Left ventricle myocardium superior (tissue), 1 donor: ENCODE data around the gene TBPL1. TPM values are rescaled to one million over a fixed set of nuclear protein-coding genes. Genes with fewer than 3 reads are reported as not detected.
"Not testable (repeated sequence)": the region's sequence is repeated elsewhere in the genome, so short reads cannot be mapped to it uniquely, and the experiment has no call there.

Source experiments
- ATAC-seq: fragments of 200-7000 bp; cut with Tn5 transposase; one replicate; pipeline ENCODE4 v1.9.1; 2020; ENCODE audit warnings: mild to moderate bottlenecking, moderate library complexity
- DNase-seq: peaks from one replicate; pipeline ENCODE4 v3.0.0-alpha.2; 2020
- intact Hi-C: fragments of 100-400 bp; cut with micrococcal nuclease; formaldehyde crosslinking; loops from one replicate; pipeline ENCODE4 v1.11.0; 2022
- long read RNA-seq: library from polyadenylated mRNA; unstranded; transcript quantifications from one replicate; pipeline ENCODE4 v2.0.0, GENCODE V29; 2021
- total RNA-seq: library from RNA; stranded (reverse); fragmentation: NEBNext Ultra II Directional; extraction: Animal tissue kit (Norgen Biotek cat#: 25700); gene quantifications from one replicate; pipeline ENCODE4 v1.2.1, GENCODE V29; 2021
- donor health status: DM: no; HTN: yes; CAD: no; lungs with severe emphysema.

TBPL1 gene
- 14.2 TPM for total RNA-seq
- long read RNA-seq, full-length matches to known transcripts, result 17 of 19 reads
- long read RNA-seq, partial matches to known transcripts, result 0 of 19 reads
- long read RNA-seq, other reads (novel, unspliced or antisense), result 2 of 19 reads

- ATAC-seq (peak; percentile 98), DNase-seq (peak; percentile 95)
- intact Hi-C loops, result no loop called here
Measured at GRCh38 chr6:133952815-133953633, at the start of gene TBPL1. TBPL1 (plus strand) TSS chr6:133953224; CDS start chr6:133980126, 26,902 bp downstream.

- DNase-seq, result no peak
- intact Hi-C loops, result no loop called here
- no peak for ATAC-seq
Measured at GRCh38 chr6:133903855-133904254, 49.2 kb upstream of the TBPL1 start.

- DNase-seq (no peak), ATAC-seq (no peak)
- intact Hi-C loops, result no loop called here
Measured at GRCh38 chr6:133906050-133906449, 47.0 kb upstream of the TBPL1 start.

GRCh38 chr6:133916650-133917151 lies 36.3 kb upstream of the TBPL1 start:
- ATAC-seq, result peak; percentile 93
- intact Hi-C loops, result loop anchor here (5.0 kb wide), 1 partner anchor 349 kb away; no protein-coding TSS in a partner anchor
- peak; percentile 93 for DNase-seq

DNA sequence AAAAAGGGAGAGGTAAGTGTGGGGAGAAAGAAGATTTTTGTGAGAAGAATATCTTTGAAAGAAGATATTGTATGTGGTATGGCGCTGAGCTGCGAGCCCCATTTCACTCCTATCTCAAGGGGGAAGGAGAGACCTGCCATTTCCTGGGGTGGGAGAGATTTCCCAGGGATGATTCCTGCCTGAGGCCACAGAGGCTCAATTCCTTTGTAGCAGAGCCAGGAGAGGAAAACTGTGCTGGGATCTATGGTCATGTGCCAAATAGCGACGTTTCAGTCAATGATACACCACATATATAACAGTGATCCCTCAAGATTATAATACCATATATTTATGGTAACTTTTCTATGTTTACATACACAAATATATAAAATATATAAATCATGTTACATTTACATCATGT lies 35.2 kb upstream of the TBPL1 start:
- ATAC-seq (no peak), DNase-seq (no peak)
- intact Hi-C loops, result loop anchor here (5.0 kb wide), 1 partner anchor 350 kb away; no protein-coding TSS in a partner anchor

DNA sequence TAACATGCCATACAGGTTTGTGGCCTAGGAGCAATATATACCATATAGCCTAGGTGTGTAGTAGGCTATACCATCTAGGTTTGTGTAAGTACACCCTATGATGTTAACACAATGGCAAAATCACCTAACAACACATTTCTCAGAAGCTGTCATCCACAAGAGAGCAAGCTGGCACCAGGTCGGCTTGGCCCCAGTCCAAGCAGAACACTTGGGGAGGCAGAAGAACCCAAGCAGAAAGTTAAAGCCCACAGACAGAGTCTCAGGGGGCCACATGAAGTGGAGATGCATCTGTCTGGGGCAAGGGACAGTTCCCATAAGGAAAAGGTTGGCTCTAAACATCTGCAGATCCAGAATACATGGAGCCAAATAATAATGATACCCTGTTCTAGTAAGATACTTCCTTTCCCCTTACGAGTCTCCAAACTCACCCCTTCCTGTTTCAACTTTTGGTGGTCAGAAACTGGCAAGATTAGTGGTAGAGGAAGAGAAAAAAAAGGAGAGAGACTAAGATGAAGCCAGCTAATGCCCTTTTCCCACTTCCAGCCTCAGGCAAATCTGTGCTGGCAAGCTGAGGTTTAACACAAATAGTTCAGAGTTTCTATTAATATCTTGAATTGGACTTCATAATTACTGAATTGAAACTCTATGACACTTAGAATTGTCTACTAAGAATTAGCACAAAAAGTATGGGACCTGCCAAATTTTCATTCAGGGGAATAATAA lies 34.7 kb upstream of the TBPL1 start:
- DNase-seq (no peak), ATAC-seq (no peak)
- intact Hi-C loops, result loop anchor here (5.0 kb wide), 1 partner anchor 351 kb away; no protein-coding TSS in a partner anchor

GRCh38 chr6:133919362-133919761 lies 33.7 kb upstream of the TBPL1 start:
- DNase-seq (no peak), ATAC-seq (no peak)
- intact Hi-C loops, result loop anchor here (5.0 kb wide), 1 partner anchor 352 kb away; no protein-coding TSS in a partner anchor

DNA sequence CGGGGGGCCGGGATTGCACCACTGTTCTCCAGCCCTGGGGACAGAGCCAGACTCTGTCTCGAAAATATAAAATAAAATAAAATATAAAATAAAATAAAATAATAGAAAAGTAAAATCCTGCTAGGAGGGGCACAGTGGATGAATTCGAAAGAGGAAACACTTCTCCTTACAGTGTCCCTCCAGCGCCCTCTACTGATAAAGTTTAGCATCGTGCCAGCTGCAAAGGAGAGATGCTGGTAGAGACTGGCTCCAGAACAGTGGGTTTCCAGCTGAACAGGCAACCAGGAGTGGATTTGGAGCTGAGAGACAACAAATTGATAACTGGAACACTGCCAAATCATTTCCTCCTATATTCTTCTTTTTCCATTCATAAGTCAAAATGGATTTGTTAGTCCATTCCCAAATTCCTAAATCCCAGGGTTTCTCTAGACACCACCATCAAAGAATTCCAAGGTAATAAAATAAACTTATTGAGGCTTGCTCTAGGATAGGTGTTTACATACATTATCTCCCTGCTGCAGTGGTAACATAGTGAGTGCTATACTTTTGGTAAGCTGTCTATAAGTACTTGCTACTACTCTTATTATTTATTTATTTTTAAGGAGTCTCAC lies 31.7 kb upstream of the TBPL1 start:
- intact Hi-C loops, result no loop called here
- DNase-seq (peak; percentile 81), ATAC-seq (peak; percentile 73)

- DNase-seq (no peak), ATAC-seq (peak; percentile 91)
- intact Hi-C loops, result loop anchor here (1.0 kb wide), 1 partner anchor 173 kb away; no protein-coding TSS in a partner anchor
Measured at GRCh38 chr6:133923938-133924593, 29.0 kb upstream of the TBPL1 start.

DNA sequence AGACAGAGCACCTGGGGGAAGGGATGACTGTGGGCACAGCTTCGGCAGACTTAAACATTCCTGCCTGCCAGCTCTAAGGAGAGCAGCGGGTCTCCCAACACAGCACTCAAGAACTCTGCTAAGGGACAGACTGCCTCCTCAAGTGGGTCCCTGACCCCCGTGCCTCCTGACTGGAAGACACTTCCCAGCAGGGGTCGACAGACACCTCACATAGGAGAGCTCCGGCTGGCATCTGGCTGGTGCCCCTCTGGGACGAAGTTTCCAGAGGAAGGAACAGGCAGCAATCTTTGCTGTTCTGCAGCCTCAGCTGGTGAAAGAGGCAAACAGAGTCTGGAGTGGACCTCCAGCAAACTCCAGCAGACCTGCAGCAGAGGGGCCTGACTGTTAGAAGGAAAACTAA lies 21.8 kb upstream of the TBPL1 start:
- intact Hi-C loops, ATAC-seq: not testable (repeated sequence)

DNA sequence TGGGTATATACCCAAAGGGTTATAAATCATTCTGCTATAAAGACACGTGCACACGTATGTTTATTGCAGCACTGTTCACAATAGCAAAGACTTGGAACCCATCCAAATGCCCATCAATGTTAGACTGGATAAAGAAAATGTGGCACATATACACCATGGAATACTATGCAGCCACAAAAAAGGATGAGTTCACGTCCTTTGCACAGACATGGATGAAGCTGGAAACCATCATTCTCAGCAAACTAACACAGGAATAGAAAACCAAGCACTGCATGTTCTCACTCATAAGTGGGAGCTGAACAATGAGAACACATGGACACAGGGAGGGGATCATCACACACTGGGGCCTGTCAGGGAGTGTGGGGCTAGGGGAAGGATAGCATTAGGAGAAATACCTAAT lies 16.7 kb upstream of the TBPL1 start:
- DNase-seq, ATAC-seq, intact Hi-C loops: not testable (repeated sequence)

More for the DNA sequence above, 21.8 kb upstream of the TBPL1 start:
- DNase-seq, result not testable (repeated sequence)

DNA sequence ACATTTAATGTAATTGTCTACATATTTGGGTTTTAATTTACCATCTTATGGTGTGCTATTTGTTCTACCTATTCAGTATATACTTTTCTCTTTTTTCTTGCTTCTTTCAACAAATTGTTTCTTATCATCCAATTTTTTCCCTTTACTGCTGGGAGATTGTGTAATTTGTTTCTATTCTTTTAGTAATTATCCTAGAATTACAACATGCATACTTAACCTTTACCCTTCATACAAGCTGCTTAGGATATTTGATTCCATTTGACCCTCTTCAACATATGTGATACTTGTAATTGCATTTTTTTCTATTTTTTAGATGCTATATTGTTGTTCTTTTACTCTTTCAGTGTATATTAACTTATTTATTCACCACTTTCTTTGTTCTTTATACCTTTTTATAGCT lies 15.1 kb upstream of the TBPL1 start:
- DNase-seq, result no peak
- intact Hi-C loops, result no loop called here
- ATAC-seq, result no peak

DNA sequence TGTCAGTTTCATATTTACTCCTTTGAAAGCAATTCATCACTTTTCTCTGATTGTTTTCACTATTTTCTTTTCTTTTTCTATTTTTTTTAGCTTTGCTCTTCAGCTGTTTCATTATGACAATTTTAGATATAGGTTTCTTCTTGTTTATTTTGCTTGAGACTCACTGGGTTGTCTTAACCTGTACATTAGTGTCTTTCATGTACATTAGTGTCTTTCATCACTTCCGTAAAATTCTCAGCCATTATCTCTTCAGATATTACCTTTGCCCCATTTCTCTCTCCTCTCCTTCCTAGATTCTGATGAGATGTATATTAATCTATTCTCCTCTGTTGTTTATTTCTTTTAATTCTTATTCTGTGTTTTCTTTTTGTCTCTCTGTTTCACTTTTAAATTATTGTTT lies 14.5 kb upstream of the TBPL1 start:
- DNase-seq, result no peak
- intact Hi-C loops, result no loop called here
- ATAC-seq, result no peak

DNA sequence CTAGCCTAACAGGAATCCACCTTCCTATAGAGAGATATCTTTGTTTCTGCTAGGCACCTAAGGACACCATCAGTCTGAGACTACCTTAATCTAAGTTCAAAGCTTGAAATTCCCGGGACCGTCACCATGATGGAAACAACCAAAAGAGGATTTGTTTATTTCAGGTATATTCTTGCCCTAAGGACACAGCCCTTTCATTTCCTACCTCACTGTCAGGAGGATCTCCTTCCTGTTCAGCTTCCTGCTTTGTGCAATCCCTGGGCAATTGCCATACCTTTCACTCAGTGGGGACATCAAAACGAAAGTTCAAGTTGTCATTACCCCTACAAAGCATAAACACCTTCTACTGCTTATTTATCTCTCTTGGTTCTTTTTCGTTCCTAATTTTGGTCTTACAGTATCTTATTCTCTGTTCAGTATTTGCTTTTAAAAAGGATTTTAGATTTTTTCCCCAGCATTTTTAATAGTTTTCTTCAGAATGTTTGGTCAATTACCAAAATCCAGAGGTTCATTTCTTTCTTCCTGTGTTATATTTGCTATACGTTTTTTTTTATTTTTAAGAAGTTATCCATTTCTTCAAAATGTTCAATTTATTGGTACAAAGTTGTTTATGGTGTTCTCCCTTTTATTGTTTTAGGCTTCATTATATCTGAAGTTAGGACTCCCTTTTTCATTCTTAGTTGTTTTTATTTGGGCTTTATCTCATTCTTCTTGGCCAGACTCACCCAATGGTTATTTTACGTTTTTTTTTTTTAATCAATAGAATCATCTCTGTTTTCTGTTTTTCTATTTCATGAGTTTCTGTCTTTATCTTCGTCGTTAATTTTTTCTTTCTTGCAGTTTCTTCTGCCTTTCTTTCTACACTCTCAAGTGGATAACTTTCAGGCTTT lies 13.0 kb upstream of the TBPL1 start:
- ATAC-seq, result no peak
- no peak for DNase-seq
- intact Hi-C loops, result no loop called here

- intact Hi-C loops, result no loop called here
- DNase-seq (no peak), ATAC-seq (no peak)
Measured at GRCh38 chr6:133945158-133945557, 7.9 kb upstream of the TBPL1 start.

GRCh38 chr6:133947302-133947900 lies 5.6 kb upstream of the TBPL1 start:
- ATAC-seq, result no peak

DNA sequence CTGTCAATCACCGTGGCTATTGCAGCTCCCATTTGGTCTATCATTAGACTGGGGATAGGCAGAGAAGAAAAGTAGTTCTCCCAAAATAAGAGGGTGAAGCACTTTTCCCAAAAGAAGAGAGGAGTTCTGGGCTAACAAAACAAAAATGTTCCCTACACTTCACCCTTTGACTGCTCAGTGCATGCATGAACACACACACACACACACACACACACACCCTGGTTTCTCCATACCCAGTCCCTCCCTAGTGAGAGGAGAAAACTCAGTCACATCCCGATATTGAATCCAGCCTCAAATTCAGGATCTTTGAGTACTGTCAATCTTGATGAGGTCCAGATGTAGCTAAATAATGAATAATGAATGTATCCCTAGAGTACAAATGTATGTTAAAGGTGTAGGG lies 4.6 kb upstream of the TBPL1 start:
- ATAC-seq, result no peak
- intact Hi-C loops, result no loop called here

More at GRCh38 chr6:133947302-133947900, 5.6 kb upstream of the TBPL1 start:
- DNase-seq, result no peak
- intact Hi-C loops, result no loop called here

More for the DNA sequence above, 4.6 kb upstream of the TBPL1 start:
- DNase-seq, result no peak
